K562 (cell line): ENCODE measurements around the gene ADGRD1. TPM values are rescaled to one million over a fixed set of nuclear protein-coding genes. Genes with fewer than 3 reads are reported as not detected.

Source experiments
- ATAC-seq: fragments of 200-7000 bp; cut with Tn5 transposase; 3 replicates; pipeline ENCODE4 v1.9.1; 2020; ENCODE audit warnings: moderate library complexity
- BruUV-seq: library from RNA; stranded (reverse); fragments of 400-500 nt; replicated peaks from 2 replicates; lab custom pipeline; 2021; lab: Mats Ljungman, UMichigan
- CTCF ChIA-PET: fragments of 300-600 bp; formaldehyde crosslinking; extraction: SDS; loops from one replicate; lab custom pipeline; 2021; ENCODE audit warnings: low intra/inter-chr PET ratio; lab: Yijun Ruan, JAX
- POLR2A ChIA-PET: fragments of 300-600, 350-650 bp; sonication (Branson Sonifier 250); formaldehyde crosslinking; extraction: SDS; loops from one replicate; lab custom pipeline; 2021; ENCODE audit warnings: antibody characterized with exemption, inconsistent platforms; lab: Yijun Ruan, JAX
- DNase-seq, 4 experiments: peaks; one replicate each; pipeline versions ENCODE4 v3.0.0 to v3.0.0-alpha.2; 2011 to 2018; ENCODE audit warnings: low spot score in 3 of 4, mixed read lengths in 3 of 4; ENCODE audit errors: extremely low read depth in 1 of 4
- FAIRE-seq: peaks from 2 replicates; lab custom pipeline; 2011; peaks lifted over from hg19 to GRCh38; lab: Jason Lieb, UNC
- H2AFZ ChIP-seq: 2 replicates; pipeline ENCODE4 v1.6.0; 2011; ENCODE audit warnings: low read depth, low read length, control low read depth, inconsistent platforms
- H3K27ac ChIP-seq: fragments of 200-600 bp; 3 replicates; pipeline ENCODE4 v1.8.0; 2011; ENCODE audit warnings: low read depth, mild to moderate bottlenecking, control low read depth, inconsistent platforms, low read length, moderate library complexity, mixed read lengths; ENCODE audit errors: extremely low read depth
- H3K27me3 ChIP-seq, 2 experiments: fragments of 300-600 bp in 1 of 2; 2 replicates in 1 of 2; 3 replicates in 1 of 2; pipeline versions ENCODE4 v1.6.0 to v1.8.0; 2011; ENCODE audit warnings: inconsistent platforms in 2 of 2, low read length in 2 of 2, mild to moderate bottlenecking in 1 of 2, mixed read lengths in 1 of 2, moderate library complexity in 1 of 2; ENCODE audit not compliant: control insufficient read depth in 2 of 2, insufficient read depth in 2 of 2
- H3K36me3 ChIP-seq: fragments of 300-600 bp; 3 replicates; pipeline ENCODE4 v1.8.0; 2011; ENCODE audit warnings: mild to moderate bottlenecking, low read length, inconsistent platforms; ENCODE audit not compliant: control insufficient read depth, insufficient read depth
- H3K4me1 ChIP-seq, 2 experiments: fragments of 200-600 bp in 1 of 2; replicated peaks in 1 of 2; 2 replicates in 1 of 2; 3 replicates in 1 of 2; pipeline versions ENCODE4 v1.5.1 to v1.8.0; 2011; ENCODE audit warnings: inconsistent platforms in 2 of 2, low read length in 2 of 2, mild to moderate bottlenecking in 1 of 2, mixed read lengths in 1 of 2, moderate library complexity in 1 of 2; ENCODE audit not compliant: control insufficient read depth in 2 of 2, insufficient read depth in 2 of 2
- H3K4me2 ChIP-seq: 2 replicates; pipeline ENCODE4 v1.6.1; 2011; ENCODE audit warnings: low read length, control low read depth, inconsistent platforms, mixed read lengths; ENCODE audit not compliant: insufficient read depth
- H3K4me3 ChIP-seq: fragments of 200-600 bp; sonication (generic), shearing (Covaris generic); 2 replicates; pipeline ENCODE4 v1.5.1; 2016; ENCODE audit warnings: control low read depth, inconsistent platforms
- H3K79me2 ChIP-seq: fragments of 200-600 bp; 3 replicates; pipeline ENCODE4 v1.8.0; 2011; ENCODE audit warnings: low read length, inconsistent platforms; ENCODE audit not compliant: control insufficient read depth, insufficient read depth
- H3K9ac ChIP-seq, 2 experiments: 2 replicates each; pipeline versions ENCODE4 v1.6.0 to v1.6.1; 2011; ENCODE audit warnings: low read depth in 2 of 2, low read length in 2 of 2, control low read depth in 1 of 2, inconsistent platforms in 1 of 2, mild to moderate bottlenecking in 1 of 2, mixed read lengths in 1 of 2; ENCODE audit not compliant: insufficient read depth in 1 of 2
- H3K9me1 ChIP-seq: one replicate; pipeline ENCODE4 v1.6.0; 2011; ENCODE audit warnings: inconsistent platforms, mild to moderate bottlenecking, low read length, moderate library complexity; ENCODE audit not compliant: control insufficient read depth, insufficient read depth
- H3K9me3 ChIP-seq: replicated peaks from 2 replicates; pipeline ENCODE4 v1.5.1; 2011; ENCODE audit warnings: low read depth, low read length, inconsistent platforms; ENCODE audit not compliant: control insufficient read depth, insufficient read depth
- H4K20me1 ChIP-seq: replicated peaks from 2 replicates; pipeline ENCODE4 v1.6.1; 2011; ENCODE audit warnings: low read length, inconsistent platforms, mixed read lengths; ENCODE audit not compliant: control insufficient read depth, insufficient read depth
- CREB5 ChIP-seq: fragments of 250-450 bp; sonication (Bioruptor Pico); IDR thresholded peaks from 2 replicates; pipeline ENCODE4 v1.5.0; 2020; ENCODE audit warnings: mild to moderate bottlenecking
- E2F4 ChIP-seq: sonication (generic); formaldehyde crosslinking; IDR thresholded peaks from 2 replicates; pipeline ENCODE4 v1.8.0; 2022; ENCODE audit warnings: mild to moderate bottlenecking, low read depth, missing genetic modification reagents
- GMEB1 ChIP-seq: fragments of 250-450 bp; sonication (Bioruptor Pico); IDR thresholded peaks from 2 replicates; pipeline ENCODE4 v1.4.0; 2020; ENCODE audit warnings: mild to moderate bottlenecking
- GTF2B ChIP-seq: IDR thresholded peaks from 2 replicates; pipeline ENCODE4 v1.6.1; 2011; ENCODE audit not compliant: insufficient read length; ENCODE audit errors: extremely low read depth
- HIVEP1 ChIP-seq: fragments of 250-450 bp; sonication (Bioruptor Pico); IDR thresholded peaks from 2 replicates; pipeline ENCODE4 v1.4.0; 2020; ENCODE audit warnings: mild to moderate bottlenecking
- L3MBTL2 ChIP-seq: fragments of 450-650 bp; IDR thresholded peaks from 2 replicates; pipeline ENCODE4 v1.6.1; 2016; ENCODE audit warnings: mild to moderate bottlenecking, moderate library complexity
- NFIC ChIP-seq: fragments of 450-650 bp; IDR thresholded peaks from 2 replicates; pipeline ENCODE4 v1.6.1; 2017; ENCODE audit warnings: mild to moderate bottlenecking, inconsistent platforms
- PCBP2 ChIP-seq: fragments of 200-400 bp; formaldehyde crosslinking; IDR thresholded peaks from 2 replicates; pipeline ENCODE4 v1.6.1; 2018; ENCODE audit warnings: low read length, low read depth, mild to moderate bottlenecking, moderate library complexity; ENCODE audit not compliant: poor library complexity, severe bottlenecking
- SAP30 ChIP-seq: fragments of 200-600 bp; sonication (generic); IDR thresholded peaks from 2 replicates; pipeline ENCODE4 v1.6.1; 2012; ENCODE audit warnings: borderline replicate concordance, low read depth, mild to moderate bottlenecking, moderate library complexity, low read length, control low read depth, inconsistent platforms; ENCODE audit not compliant: insufficient read depth, poor library complexity, severe bottlenecking
- TAF9B ChIP-seq: fragments of 450-650 bp; IDR thresholded peaks from 2 replicates; pipeline ENCODE4 v1.6.1; 2018; ENCODE audit warnings: mild to moderate bottlenecking; ENCODE audit not compliant: partially characterized antibody
- TCFL5 ChIP-seq: fragments of 250-450 bp; sonication (Bioruptor Pico); conservative IDR thresholded peaks from 2 replicates; pipeline ENCODE4 v1.6.1; 2021; ENCODE audit warnings: mild to moderate bottlenecking, moderate library complexity, matching md5 sums
- ZNF146 ChIP-seq: IDR thresholded peaks from one replicate; pipeline ENCODE4 v1.6.1; 2018; ENCODE audit warnings: missing compliant biosample characterization; ENCODE audit not compliant: unreplicated experiment
- ZNF79 ChIP-seq: fragments of 250-450 bp; sonication (Bioruptor Pico); IDR thresholded peaks from 2 replicates; pipeline ENCODE4 v1.4.0; 2020; ENCODE audit warnings: low read depth, mild to moderate bottlenecking, moderate library complexity
- WGBS: fragments of 100-300 bp; shearing (Covaris generic); methylation state at CpG from one replicate; pipeline ENCODE4 v1.1.6; 2016; ENCODE audit warnings: low coverage, mixed read lengths; ENCODE audit not compliant: insufficient coverage; ENCODE audit errors: missing lambda C conversion rate; 5-methylcytosine and 5-hydroxymethylcytosine counted together
- in situ Hi-C: fragments of 300-500 bp; cut with MboI; formaldehyde crosslinking; loops from 4 replicates; pipeline ENCODE4 v1.15.0; 2018; ENCODE audit warnings: inconsistent platforms, mixed read lengths
- intact Hi-C: fragments of 100-400 bp; cut with micrococcal nuclease; formaldehyde crosslinking; loops from 2 replicates; pipeline ENCODE4 v1.14.2; 2022
- polyA plus RNA-seq, 8 experiments: library from polyadenylated mRNA; depleted of rRNA in 4 of 8; stranded (reverse) in 5 of 8; unstranded in 3 of 8; fragments of >200 nt; fragmentation: Nextera tagmentation in 2 of 8; fragmentation: Illumina TruSeq in 1 of 8; extraction: Ambion mirVana in 2 of 8; extraction: Trizol in 1 of 8; gene quantifications; 2 replicates each; pipeline versions ENCODE4 v1.2.1 to v1.2.3, GENCODE V29; 2011 to 2014; ENCODE audit warnings: inconsistent platforms in 1 of 8, missing spikeins in 1 of 8
- total RNA-seq, 7 experiments: library from RNA; depleted of rRNA in 6 of 7; stranded (reverse); fragments of >200 nt in 6 of 7; fragmentation: Illumina TruSeq in 2 of 7; extraction: Trizol in 2 of 7; gene quantifications; 2 replicates each; pipeline versions ENCODE4 v1.2.1 to v1.2.3, GENCODE V29; 2011 to 2021; ENCODE audit warnings: low replicate concordance in 1 of 7

The ADGRD1 gene
- total and polyA plus RNA-seq, 9 of the 15 experiments (the other 6 are each of a cell fraction or from before 2014, with no cell fraction given), result 1.7 to 11.7 (median 3.3) TPM

- no peak overlapping the region for H3K4me2 ChIP-seq
- no TSS peak for BruUV-seq
- no peak for TF ChIP-seq GTF2B
- no peak for TF ChIP-seq ZNF146 (CRISPR knock-in tag)
- TF ChIP-seq CREB5 (CRISPR knock-in tag), result no peak
- no peak for TF ChIP-seq TAF9B
- TF ChIP-seq L3MBTL2, result no peak
- TF ChIP-seq ZNF79, result no peak
- TF ChIP-seq GMEB1 (CRISPR knock-in tag), result no peak
- TF ChIP-seq NFIC, result no peak
- no peak for TF ChIP-seq HIVEP1 (CRISPR knock-in tag)
- TF ChIP-seq TCFL5 (CRISPR knock-in tag), result no peak
- no peak for TF ChIP-seq PCBP2
- no peak for TF ChIP-seq E2F4 (CRISPR knock-in tag)
- TF ChIP-seq SAP30, result no peak
Measured at GRCh38 chr12:130945786-130946492, 7.8 kb upstream of the ADGRD1 start.

More at GRCh38 chr12:130945786-130946492, 7.8 kb upstream of the ADGRD1 start:
- Histone ChIP-seq H3K27me3 (peaks cover 0 to 4% of the 10 kb centered on the region in 2 experiments; a peak in 2 of 5 replicates), H3K27ac (no peak overlapping the region), H3K9me1 (no peaks in the 10 kb centered on the region), H2AFZ (peak overlapping the region; percentile 8; the same call in 1 of the 2 replicates), H3K79me2 (no peaks in the 10 kb centered on the region), H3K36me3 (no peaks in the 10 kb centered on the region), H3K4me3 (no peak overlapping the region), H4K20me1 (no peaks in the 10 kb centered on the region), H3K9ac (no peak overlapping the region), H3K4me1 (peaks cover 0 to 3% of the 10 kb centered on the region in 2 experiments; a peak in 2 of 5 replicates), H3K9me3 (no peaks in the 10 kb centered on the region)
- ATAC-seq (no peak), DNase-seq (no peak), FAIRE-seq (no peak)
- ChIA-PET CTCF (no interaction called here), POLR2A (no interaction called here)
- in situ Hi-C loops (no loop called here), intact Hi-C loops (no loop called here)
- WGBS, result 15% methylated on average over 7 of the region's 7 CpGs
